Panc1 (cell line): ENCODE measurements around the gene MINAR1. TPM values are rescaled to one million over a fixed set of nuclear protein-coding genes. Genes with fewer than 3 reads are reported as not detected.

Experiments
- ATAC-seq: fragments of 200-7000 bp; cut with Tn5 transposase; 2 replicates; pipeline ENCODE4 v1.9.1; 2020; ENCODE audit warnings: mild to moderate bottlenecking, moderate library complexity
- BruUV-seq: library from RNA; stranded (reverse); fragments of 400-500 nt; replicated peaks from 2 replicates; lab custom pipeline; 2021; lab: Mats Ljungman, UMichigan
- CTCF ChIA-PET: fragments of 300-600 bp; sonication (Branson Sonifier 250); formaldehyde crosslinking; loops from one replicate; lab custom pipeline; 2022; ENCODE audit warnings: antibody characterized with exemption; lab: Charles Lee
- POLR2A ChIA-PET: fragments of 300-600 bp; sonication (Branson Sonifier 250); formaldehyde crosslinking; loops from one replicate; lab custom pipeline; 2022; ENCODE audit warnings: antibody characterized with exemption; lab: Charles Lee
- DNase-seq: peaks from one replicate; pipeline ENCODE4 v3.0.0-alpha.2; 2010; ENCODE audit warnings: low read depth, low spot score
- H3K27ac ChIP-seq: 2 replicates; pipeline ENCODE4 v1.5.1; 2011; ENCODE audit warnings: mild to moderate bottlenecking, low read length, inconsistent platforms
- H3K27me3 ChIP-seq: fragments of 200-500 bp; sonication (Bioruptor generic); 2 replicates; pipeline ENCODE4 v1.6.0; 2014; ENCODE audit warnings: low read length, inconsistent platforms; ENCODE audit not compliant: control insufficient read depth, insufficient read depth
- H3K36me3 ChIP-seq: fragments of 200-500 bp; sonication (Bioruptor generic); 2 replicates; pipeline ENCODE4 v1.5.1; 2014; ENCODE audit warnings: inconsistent platforms, mild to moderate bottlenecking, low read length, moderate library complexity; ENCODE audit not compliant: control insufficient read depth, insufficient read depth
- H3K4me1 ChIP-seq: 2 replicates; pipeline ENCODE4 v1.5.1; 2011; ENCODE audit warnings: inconsistent platforms, mild to moderate bottlenecking, low read length, moderate library complexity; ENCODE audit not compliant: control insufficient read depth, insufficient read depth
- H3K4me3 ChIP-seq, 2 experiments: 2 replicates each; pipeline ENCODE4 v1.5.1; 2011 to 2012; ENCODE audit warnings: low read depth in 2 of 2, low read length in 2 of 2, mild to moderate bottlenecking in 2 of 2, inconsistent platforms in 1 of 2, moderate library complexity in 1 of 2
- H3K9me3 ChIP-seq: fragments of 200-500 bp; sonication (Bioruptor generic); 2 replicates; pipeline ENCODE4 v1.5.1; 2014; ENCODE audit warnings: low read depth, mild to moderate bottlenecking, inconsistent platforms, low read length, moderate library complexity; ENCODE audit not compliant: control insufficient read depth, insufficient read depth
- POLR2AphosphoS5 ChIP-seq: IDR thresholded peaks from 2 replicates; pipeline ENCODE4 v1.6.1; 2012; ENCODE audit warnings: mild to moderate bottlenecking, low read depth, low read length, moderate library complexity
- REST ChIP-seq, 2 experiments: IDR thresholded peaks; 2 replicates each; pipeline ENCODE4 v1.6.1; 2011 to 2012; ENCODE audit warnings: low read depth in 2 of 2, control low read depth in 1 of 2, low read length in 1 of 2, mild to moderate bottlenecking in 1 of 2, moderate library complexity in 1 of 2; ENCODE audit not compliant: insufficient read depth in 1 of 2
- SIN3A ChIP-seq: IDR thresholded peaks from 2 replicates; pipeline ENCODE4 v1.6.1; 2012; ENCODE audit warnings: low read depth, mild to moderate bottlenecking, low read length, moderate library complexity, borderline replicate concordance; ENCODE audit not compliant: insufficient read depth
- TCF7L2 ChIP-seq: IDR thresholded peaks from 2 replicates; pipeline ENCODE4 v1.6.1; 2011; ENCODE audit warnings: mild to moderate bottlenecking, low read depth, low read length, inconsistent platforms
- in situ Hi-C: cut with HindIII; loops from 2 replicates; pipeline ENCODE4 v1.10.0; 2016; ENCODE audit warnings: low sequenced_read_pairs, low pct_unique_long_range_greater_than_20kb
- intact Hi-C: fragments of 100-400 bp; cut with micrococcal nuclease; formaldehyde crosslinking; loops from one replicate; pipeline ENCODE4 v1.10.0; 2022; ENCODE audit not compliant: unreplicated experiment
- total RNA-seq: library from RNA; stranded (reverse); gene quantifications from one replicate; pipeline ENCODE4 v1.2.1, GENCODE V29; 2021; ENCODE audit not compliant: unreplicated experiment
- TF ChIP-seq, protein P1 (sequence below): fragments of 450-650 bp; IDR thresholded peaks from 2 replicates; pipeline ENCODE4 v1.5.1; 2017; ENCODE audit warnings: mild to moderate bottlenecking

Gene MINAR1
- total RNA-seq, 1 experiment from 2014 or later = 0.62 TPM

DNA sequence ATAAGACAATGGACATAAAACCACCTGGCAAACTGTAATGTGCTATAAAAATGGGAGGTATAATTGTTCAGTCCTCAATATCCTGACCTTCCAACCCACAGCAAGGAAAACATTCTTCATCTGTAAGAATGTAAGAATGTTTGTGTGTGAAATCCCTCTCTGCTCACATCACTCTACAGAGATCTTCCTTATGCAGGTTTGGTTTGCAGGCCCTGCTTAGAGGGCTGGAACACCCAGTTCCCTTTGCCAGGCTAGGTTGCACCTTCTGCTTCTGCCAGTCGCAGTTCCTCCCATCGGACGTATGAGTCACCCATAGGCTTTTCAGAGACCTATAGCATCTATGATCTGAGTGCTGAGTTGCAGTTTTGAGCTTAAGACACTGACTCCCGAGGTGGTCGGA, 24.1 kb upstream of the MINAR1 start:
- POLR2A ChIA-PET = no interaction called here
- CTCF ChIA-PET = no interaction called here
- in situ Hi-C loops (no loop called here), intact Hi-C loops (no loop called here)
- DNase-seq = no peak
- ATAC-seq = no peak
- Histone ChIP-seq H3K36me3 (no peaks in the 10 kb centered on the region), H3K9me3 (no peaks in the 10 kb centered on the region), H3K27me3 (no peaks in the 10 kb centered on the region), H3K4me1 (no peaks in the 10 kb centered on the region), H3K4me3 (no peak overlapping the region), H3K27ac (no peak overlapping the region)
- TF ChIP-seq TCF7L2 (no peak), POLR2AphosphoS5 (no peak), REST (IDR thresholded peaks at IDR 0.05; ENCODE audit: insufficient read depth in 1 of 2, low read depth in 2 of 2, low read length in 1 of 2) (no peak), SIN3A (no peak)
- TF ChIP-seq, protein P1, sequence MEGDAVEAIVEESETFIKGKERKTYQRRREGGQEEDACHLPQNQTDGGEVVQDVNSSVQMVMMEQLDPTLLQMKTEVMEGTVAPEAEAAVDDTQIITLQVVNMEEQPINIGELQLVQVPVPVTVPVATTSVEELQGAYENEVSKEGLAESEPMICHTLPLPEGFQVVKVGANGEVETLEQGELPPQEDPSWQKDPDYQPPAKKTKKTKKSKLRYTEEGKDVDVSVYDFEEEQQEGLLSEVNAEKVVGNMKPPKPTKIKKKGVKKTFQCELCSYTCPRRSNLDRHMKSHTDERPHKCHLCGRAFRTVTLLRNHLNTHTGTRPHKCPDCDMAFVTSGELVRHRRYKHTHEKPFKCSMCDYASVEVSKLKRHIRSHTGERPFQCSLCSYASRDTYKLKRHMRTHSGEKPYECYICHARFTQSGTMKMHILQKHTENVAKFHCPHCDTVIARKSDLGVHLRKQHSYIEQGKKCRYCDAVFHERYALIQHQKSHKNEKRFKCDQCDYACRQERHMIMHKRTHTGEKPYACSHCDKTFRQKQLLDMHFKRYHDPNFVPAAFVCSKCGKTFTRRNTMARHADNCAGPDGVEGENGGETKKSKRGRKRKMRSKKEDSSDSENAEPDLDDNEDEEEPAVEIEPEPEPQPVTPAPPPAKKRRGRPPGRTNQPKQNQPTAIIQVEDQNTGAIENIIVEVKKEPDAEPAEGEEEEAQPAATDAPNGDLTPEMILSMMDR = no peak
- no TSS peak for BruUV-seq

GRCh38 chr15:79410237-79410636, 21.9 kb upstream of the MINAR1 start:
- no peak for ATAC-seq
- no peaks in the 10 kb centered on the region for H3K27me3 ChIP-seq
- TF ChIP-seq SIN3A (no peak), TCF7L2 (no peak), REST (IDR thresholded peaks at IDR 0.05; ENCODE audit: insufficient read depth in 1 of 2, low read depth in 2 of 2, low read length in 1 of 2) (no peak), POLR2AphosphoS5 (no peak)
- TF ChIP-seq, protein P1 = no peak
- in situ Hi-C loops = no loop called here
- H3K9me3 ChIP-seq = no peaks in the 10 kb centered on the region
- no peaks in the 10 kb centered on the region for H3K36me3 ChIP-seq
- intact Hi-C loops = no loop called here
- POLR2A ChIA-PET = no interaction called here
- H3K4me3 ChIP-seq = no peak overlapping the region
- CTCF ChIA-PET = no interaction called here
- no peaks in the 10 kb centered on the region for H3K4me1 ChIP-seq
- no TSS peak for BruUV-seq
- DNase-seq = no peak
- no peak overlapping the region for H3K27ac ChIP-seq
